HepG2 (cell line): Measurements from ENCODE around the gene CEP76. TPM values are rescaled to one million over a fixed set of nuclear protein-coding genes. Genes with fewer than 3 reads are reported as not detected.
A peak's percentile ranks its signal among the peaks of the same experiment; 100 is the strongest.

ENCODE experiments used
- HOXA9 ChIP-seq: sonication (generic); formaldehyde crosslinking; IDR thresholded peaks from 2 replicates; pipeline ENCODE4 v1.8.1; 2022; ENCODE audit warnings: missing genetic modification reagents, mild to moderate bottlenecking, moderate library complexity, borderline replicate concordance
- JDP2 ChIP-seq: sonication (generic); formaldehyde crosslinking; IDR thresholded peaks from 2 replicates; pipeline ENCODE4 v1.8.1; 2022; ENCODE audit warnings: missing genetic modification reagents, borderline replicate concordance
- JUND ChIP-seq: sonication (generic); formaldehyde crosslinking; IDR thresholded peaks from 2 replicates; pipeline ENCODE4 v1.8.0; 2022; ENCODE audit warnings: mild to moderate bottlenecking, missing genetic modification reagents
- NFYC ChIP-seq: IDR thresholded peaks from 2 replicates; pipeline ENCODE4 v1.6.1; 2016; ENCODE audit warnings: missing genetic modification reagents, missing compliant biosample characterization
- RAD21 ChIP-seq: fragments of 450-650 bp; formaldehyde crosslinking; IDR thresholded peaks from 2 replicates; pipeline ENCODE4 v1.5.0; 2020; ENCODE audit warnings: mild to moderate bottlenecking
- ZNF20 ChIP-seq: sonication (generic); formaldehyde crosslinking; IDR thresholded peaks from 2 replicates; pipeline ENCODE4 v1.4.0; 2020; ENCODE audit warnings: mild to moderate bottlenecking, moderate library complexity, missing genetic modification reagents
- ZNF256 ChIP-seq: sonication (generic); formaldehyde crosslinking; conservative IDR thresholded peaks from 2 replicates; pipeline ENCODE4 v1.4.0; 2020; ENCODE audit warnings: missing genetic modification reagents
- ZNF333 ChIP-seq: sonication (generic); formaldehyde crosslinking; IDR thresholded peaks from 2 replicates; pipeline ENCODE4 v1.4.0; 2020; ENCODE audit warnings: mild to moderate bottlenecking, missing genetic modification reagents, borderline replicate concordance
- ZNF383 ChIP-seq: sonication (generic); formaldehyde crosslinking; IDR thresholded peaks from 2 replicates; pipeline ENCODE4 v1.4.0; 2020; ENCODE audit warnings: missing genetic modification reagents, mild to moderate bottlenecking, borderline replicate concordance
- ZNF883 ChIP-seq: sonication (generic); formaldehyde crosslinking; IDR thresholded peaks from 2 replicates; pipeline ENCODE4 v1.5.1; 2020; ENCODE audit warnings: mild to moderate bottlenecking, missing genetic modification reagents; ENCODE audit errors: not compliant biosample characterization
- polyA plus RNA-seq, 8 experiments: library from polyadenylated mRNA; depleted of rRNA in 3 of 8; stranded (reverse) in 7 of 8; unstranded in 1 of 8; fragments of >200 nt; fragmentation: Illumina TruSeq in 4 of 8; extraction: Trizol in 4 of 8; gene quantifications; 2 replicates each; pipeline versions ENCODE4 v1.2.1 to v1.2.3, GENCODE V29; 2011 to 2016; ENCODE audit warnings: low read depth in 4 of 8, missing spikeins in 1 of 8, mixed read lengths in 1 of 8; ENCODE audit not compliant: insufficient read depth in 1 of 8
- total RNA-seq, 5 experiments: library from RNA; depleted of rRNA; stranded (reverse); fragments of >200 nt; fragmentation: Illumina TruSeq; extraction: Trizol; gene quantifications; 2 replicates each; pipeline ENCODE4 v1.2.3, GENCODE V29; 2016; ENCODE audit warnings: low read depth in 1 of 5
- TF ChIP-seq, protein P1 (sequence below): sonication (generic); formaldehyde crosslinking; IDR thresholded peaks from 2 replicates; pipeline ENCODE4 v1.5.0; 2020; ENCODE audit warnings: mild to moderate bottlenecking, missing genetic modification reagents
- TF ChIP-seq, protein P2 (sequence below): sonication (generic); formaldehyde crosslinking; IDR thresholded peaks from 2 replicates; pipeline ENCODE4 v1.4.0; 2020; ENCODE audit warnings: missing genetic modification reagents
- TF ChIP-seq, protein P3 (sequence below): sonication (generic); formaldehyde crosslinking; IDR thresholded peaks from 2 replicates; pipeline ENCODE4 v1.4.0; 2020; ENCODE audit warnings: mild to moderate bottlenecking, missing genetic modification reagents
- TF ChIP-seq, protein P4 (sequence below): fragments of 450-650 bp; IDR thresholded peaks from 2 replicates; pipeline ENCODE4 v1.6.1; 2016
- TF ChIP-seq, protein P5 (sequence below): sonication (generic); formaldehyde crosslinking; IDR thresholded peaks from 2 replicates; pipeline ENCODE4 v1.4.0; 2020; ENCODE audit warnings: missing genetic modification reagents, mild to moderate bottlenecking, borderline replicate concordance
- TF ChIP-seq, protein P6 (sequence below): IDR thresholded peaks from 2 replicates; pipeline ENCODE4 v1.6.1; 2016
- TF ChIP-seq, protein P7 (sequence below): sonication (generic); formaldehyde crosslinking; IDR thresholded peaks from 2 replicates; pipeline ENCODE4 v1.4.0; 2020; ENCODE audit warnings: mild to moderate bottlenecking, missing genetic modification reagents

CEP76 gene
- total and polyA plus RNA-seq, 2 of the 13 experiments (the other 11 are each of a cell fraction or from before 2014, with no cell fraction given) = 13.9 to 15.1 TPM

DNA sequence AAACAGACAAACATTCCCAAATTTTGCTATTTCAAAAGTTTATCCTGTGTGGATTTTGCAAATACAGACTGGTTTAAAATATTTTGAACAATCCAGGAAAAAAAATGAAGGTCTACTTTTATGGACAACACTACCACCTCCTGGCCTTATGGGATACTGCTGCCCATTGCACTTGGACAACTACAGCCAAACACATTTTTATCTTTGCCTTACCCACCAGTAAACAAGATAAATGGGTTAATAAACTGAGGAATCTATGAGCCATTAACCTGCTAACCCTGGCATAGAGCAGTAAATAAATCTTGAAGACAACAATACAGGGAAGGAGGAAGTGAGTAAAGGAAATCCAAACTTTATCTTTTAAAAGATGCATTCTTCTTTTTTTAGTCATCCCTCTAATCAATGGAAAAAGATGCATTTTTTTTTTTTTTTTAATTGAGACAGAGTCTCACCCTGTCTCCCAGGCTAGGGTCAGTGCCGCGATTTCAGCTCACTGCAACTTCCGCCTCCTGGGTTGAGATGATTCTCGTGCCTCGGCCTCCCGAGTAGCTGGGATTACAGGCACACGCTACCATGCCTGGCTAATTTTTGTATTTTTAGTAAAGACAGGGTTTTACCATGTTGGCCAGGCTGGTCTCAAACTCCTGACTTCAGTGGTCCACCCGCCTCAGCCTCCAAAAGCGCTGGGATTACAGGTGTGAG, 42.5 kb downstream of the CEP76 start (continued):
- TF ChIP-seq, protein P1, sequence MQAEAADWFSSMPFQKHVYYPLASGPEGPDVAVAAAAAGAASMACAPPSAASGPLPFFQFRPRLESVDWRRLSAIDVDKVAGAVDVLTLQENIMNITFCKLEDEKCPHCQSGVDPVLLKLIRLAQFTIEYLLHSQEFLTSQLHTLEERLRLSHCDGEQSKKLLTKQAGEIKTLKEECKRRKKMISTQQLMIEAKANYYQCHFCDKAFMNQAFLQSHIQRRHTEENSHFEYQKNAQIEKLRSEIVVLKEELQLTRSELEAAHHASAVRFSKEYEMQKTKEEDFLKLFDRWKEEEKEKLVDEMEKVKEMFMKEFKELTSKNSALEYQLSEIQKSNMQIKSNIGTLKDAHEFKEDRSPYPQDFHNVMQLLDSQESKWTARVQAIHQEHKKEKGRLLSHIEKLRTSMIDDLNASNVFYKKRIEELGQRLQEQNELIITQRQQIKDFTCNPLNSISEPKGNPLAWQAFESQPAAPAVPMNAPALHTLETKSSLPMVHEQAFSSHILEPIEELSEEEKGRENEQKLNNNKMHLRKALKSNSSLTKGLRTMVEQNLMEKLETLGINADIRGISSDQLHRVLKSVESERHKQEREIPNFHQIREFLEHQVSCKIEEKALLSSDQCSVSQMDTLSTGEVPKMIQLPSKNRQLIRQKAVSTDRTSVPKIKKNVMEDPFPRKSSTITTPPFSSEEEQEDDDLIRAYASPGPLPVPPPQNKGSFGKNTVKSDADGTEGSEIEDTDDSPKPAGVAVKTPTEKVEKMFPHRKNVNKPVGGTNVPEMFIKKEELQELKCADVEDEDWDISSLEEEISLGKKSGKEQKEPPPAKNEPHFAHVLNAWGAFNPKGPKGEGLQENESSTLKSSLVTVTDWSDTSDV (CRISPR knock-in tag) = no peak
- TF ChIP-seq JUND (CRISPR knock-in tag) (no peak), ZNF256 (no peak), RAD21 (CRISPR knock-in tag) (peak; percentile 81), ZNF883 (no peak), JDP2 (no peak), HOXA9 (no peak), ZNF20 (CRISPR knock-in tag) (no peak), NFYC (CRISPR knock-in tag) (no peak), ZNF383 (CRISPR knock-in tag) (no peak), ZNF333 (CRISPR knock-in tag) (no peak)
- TF ChIP-seq, protein P2, sequence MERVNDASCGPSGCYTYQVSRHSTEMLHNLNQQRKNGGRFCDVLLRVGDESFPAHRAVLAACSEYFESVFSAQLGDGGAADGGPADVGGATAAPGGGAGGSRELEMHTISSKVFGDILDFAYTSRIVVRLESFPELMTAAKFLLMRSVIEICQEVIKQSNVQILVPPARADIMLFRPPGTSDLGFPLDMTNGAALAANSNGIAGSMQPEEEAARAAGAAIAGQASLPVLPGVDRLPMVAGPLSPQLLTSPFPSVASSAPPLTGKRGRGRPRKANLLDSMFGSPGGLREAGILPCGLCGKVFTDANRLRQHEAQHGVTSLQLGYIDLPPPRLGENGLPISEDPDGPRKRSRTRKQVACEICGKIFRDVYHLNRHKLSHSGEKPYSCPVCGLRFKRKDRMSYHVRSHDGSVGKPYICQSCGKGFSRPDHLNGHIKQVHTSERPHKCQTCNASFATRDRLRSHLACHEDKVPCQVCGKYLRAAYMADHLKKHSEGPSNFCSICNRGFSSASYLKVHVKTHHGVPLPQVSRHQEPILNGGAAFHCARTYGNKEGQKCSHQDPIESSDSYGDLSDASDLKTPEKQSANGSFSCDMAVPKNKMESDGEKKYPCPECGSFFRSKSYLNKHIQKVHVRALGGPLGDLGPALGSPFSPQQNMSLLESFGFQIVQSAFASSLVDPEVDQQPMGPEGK (CRISPR knock-in tag) = no peak
- TF ChIP-seq, protein P3, sequence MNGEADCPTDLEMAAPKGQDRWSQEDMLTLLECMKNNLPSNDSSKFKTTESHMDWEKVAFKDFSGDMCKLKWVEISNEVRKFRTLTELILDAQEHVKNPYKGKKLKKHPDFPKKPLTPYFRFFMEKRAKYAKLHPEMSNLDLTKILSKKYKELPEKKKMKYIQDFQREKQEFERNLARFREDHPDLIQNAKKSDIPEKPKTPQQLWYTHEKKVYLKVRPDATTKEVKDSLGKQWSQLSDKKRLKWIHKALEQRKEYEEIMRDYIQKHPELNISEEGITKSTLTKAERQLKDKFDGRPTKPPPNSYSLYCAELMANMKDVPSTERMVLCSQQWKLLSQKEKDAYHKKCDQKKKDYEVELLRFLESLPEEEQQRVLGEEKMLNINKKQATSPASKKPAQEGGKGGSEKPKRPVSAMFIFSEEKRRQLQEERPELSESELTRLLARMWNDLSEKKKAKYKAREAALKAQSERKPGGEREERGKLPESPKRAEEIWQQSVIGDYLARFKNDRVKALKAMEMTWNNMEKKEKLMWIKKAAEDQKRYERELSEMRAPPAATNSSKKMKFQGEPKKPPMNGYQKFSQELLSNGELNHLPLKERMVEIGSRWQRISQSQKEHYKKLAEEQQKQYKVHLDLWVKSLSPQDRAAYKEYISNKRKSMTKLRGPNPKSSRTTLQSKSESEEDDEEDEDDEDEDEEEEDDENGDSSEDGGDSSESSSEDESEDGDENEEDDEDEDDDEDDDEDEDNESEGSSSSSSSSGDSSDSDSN (CRISPR knock-in tag) = no peak
- TF ChIP-seq, protein P4, sequence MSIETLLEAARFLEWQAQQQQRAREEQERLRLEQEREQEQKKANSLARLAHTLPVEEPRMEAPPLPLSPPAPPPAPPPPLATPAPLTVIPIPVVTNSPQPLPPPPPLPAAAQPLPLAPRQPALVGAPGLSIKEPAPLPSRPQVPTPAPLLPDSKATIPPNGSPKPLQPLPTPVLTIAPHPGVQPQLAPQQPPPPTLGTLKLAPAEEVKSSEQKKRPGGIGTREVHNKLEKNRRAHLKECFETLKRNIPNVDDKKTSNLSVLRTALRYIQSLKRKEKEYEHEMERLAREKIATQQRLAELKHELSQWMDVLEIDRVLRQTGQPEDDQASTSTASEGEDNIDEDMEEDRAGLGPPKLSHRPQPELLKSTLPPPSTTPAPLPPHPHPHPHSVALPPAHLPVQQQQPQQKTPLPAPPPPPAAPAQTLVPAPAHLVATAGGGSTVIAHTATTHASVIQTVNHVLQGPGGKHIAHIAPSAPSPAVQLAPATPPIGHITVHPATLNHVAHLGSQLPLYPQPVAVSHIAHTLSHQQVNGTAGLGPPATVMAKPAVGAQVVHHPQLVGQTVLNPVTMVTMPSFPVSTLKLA = no peak
- TF ChIP-seq, protein P5, sequence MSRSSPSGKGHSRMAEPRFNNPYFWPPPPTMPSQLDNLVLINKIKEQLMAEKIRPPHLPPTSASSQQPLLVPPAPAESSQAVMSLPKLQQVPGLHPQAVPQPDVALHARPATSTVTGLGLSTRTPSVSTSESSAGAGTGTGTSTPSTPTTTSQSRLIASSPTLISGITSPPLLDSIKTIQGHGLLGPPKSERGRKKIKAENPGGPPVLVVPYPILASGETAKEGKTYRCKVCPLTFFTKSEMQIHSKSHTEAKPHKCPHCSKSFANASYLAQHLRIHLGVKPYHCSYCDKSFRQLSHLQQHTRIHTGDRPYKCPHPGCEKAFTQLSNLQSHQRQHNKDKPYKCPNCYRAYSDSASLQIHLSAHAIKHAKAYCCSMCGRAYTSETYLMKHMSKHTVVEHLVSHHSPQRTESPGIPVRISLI (CRISPR knock-in tag) = peak; percentile 41; the same call in 1 of the 2 replicates
- TF ChIP-seq, protein P6, sequence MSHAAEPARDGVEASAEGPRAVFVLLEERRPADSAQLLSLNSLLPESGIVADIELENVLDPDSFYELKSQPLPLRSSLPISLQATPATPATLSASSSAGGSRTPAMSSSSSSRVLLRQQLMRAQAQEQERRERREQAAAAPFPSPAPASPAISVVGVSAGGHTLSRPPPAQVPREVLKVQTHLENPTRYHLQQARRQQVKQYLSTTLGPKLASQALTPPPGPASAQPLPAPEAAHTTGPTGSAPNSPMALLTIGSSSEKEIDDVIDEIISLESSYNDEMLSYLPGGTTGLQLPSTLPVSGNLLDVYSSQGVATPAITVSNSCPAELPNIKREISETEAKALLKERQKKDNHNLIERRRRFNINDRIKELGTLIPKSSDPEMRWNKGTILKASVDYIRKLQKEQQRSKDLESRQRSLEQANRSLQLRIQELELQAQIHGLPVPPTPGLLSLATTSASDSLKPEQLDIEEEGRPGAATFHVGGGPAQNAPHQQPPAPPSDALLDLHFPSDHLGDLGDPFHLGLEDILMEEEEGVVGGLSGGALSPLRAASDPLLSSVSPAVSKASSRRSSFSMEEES (CRISPR knock-in tag) = no peak
- TF ChIP-seq, protein P7, sequence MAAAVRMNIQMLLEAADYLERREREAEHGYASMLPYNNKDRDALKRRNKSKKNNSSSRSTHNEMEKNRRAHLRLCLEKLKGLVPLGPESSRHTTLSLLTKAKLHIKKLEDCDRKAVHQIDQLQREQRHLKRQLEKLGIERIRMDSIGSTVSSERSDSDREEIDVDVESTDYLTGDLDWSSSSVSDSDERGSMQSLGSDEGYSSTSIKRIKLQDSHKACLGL (CRISPR knock-in tag) = no peak
